CD4-positive, alpha-beta T cell treated with Interleukin-2 at 100 ng/mL for 4 hours (primary cell): Measurements from ENCODE around the gene ANKRD63.

Source experiments
- DNase-seq: peaks from one replicate; pipeline ENCODE4 v3.0.0-alpha.2; 2020; ENCODE audit warnings: low spot score

ANKRD63 gene

DNA sequence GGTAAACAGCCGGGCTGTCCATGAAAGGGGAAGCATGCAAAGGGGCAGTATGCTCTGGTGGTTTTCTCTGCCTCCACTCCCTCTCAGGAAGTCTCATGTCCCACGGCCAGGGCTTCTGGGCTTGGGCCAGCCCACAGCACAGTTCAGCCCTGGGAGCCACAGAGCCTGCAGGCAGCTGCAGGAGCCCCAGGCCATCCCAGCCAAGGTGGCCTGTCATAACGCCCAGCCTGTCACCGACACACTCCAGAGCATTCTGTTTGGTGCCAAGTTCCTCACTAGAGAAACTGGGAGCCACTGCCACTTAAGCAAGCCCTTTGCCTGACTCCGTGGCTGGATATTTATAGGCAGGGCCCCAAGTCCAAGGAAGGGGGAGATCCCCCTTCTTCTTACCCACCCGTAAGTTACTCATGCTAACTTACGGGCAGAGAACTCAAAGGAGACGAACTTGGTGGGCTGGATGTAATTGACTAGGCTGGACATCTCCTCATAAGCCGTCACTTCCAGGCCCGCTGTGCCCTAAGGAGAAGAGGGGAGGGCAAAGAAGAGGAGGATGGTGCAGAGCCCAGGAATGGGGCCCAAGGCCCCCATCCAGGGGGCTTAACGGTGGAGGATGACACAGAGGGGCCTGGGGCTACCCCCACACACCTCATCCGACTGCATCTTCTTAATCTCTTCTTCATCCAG lies 13.2 kb upstream of the ANKRD63 start:
- DNase-seq, result no peak

GRCh38 chr15:40295297-40295696 lies 12.4 kb upstream of the ANKRD63 start:
- DNase-seq, result no peak

DNA sequence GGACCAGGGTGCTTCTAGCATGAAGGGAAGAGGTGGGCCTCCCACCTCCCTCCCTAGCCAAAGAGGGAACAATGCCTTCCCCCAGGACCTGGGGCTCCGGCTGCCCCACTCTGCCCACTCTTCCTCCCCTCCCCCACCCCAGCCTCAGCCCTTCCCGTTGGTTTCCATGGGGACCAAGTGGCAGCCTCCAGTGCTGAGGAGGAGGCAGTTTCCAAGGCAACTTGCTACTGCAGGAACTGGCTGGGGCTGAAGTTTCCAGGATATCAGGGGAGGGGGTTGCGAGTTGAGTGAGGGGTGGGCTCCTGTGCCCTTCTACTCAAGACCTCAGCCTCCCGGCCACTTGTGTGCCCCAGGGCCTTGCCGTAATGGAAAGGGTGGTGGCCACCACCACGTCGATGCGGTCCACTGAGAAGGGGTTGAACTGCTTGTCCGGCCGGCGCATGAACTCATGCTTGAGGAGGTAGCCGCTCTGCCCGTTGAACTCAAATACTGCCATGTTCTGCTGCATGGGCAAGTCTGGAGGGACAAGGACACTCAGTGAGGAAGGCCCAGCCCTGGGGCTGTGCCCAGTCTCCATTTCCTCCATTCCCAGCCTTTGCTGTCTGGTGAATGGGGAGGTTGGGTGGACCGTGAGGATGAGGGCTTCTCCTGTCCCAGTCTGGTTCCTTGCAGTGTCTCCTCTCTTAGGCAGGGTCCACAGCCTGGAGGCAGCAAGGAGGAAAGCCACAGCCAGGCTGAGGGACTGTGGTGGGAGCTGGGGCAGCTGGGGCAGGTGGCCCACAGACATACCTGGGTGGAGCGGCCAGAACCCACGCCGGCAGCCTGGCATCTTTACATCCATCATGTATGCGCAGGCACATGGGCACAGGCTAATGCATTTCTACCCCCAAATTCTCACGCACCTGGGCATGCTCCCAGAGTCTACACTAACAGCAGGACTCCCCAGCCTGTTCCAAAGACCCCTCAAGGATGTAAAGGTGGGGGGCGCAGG lies 11.3 kb upstream of the ANKRD63 start:
- DNase-seq, result no peak

GRCh38 chr15:40293006-40293405 lies 10.1 kb upstream of the ANKRD63 start:
- no peak for DNase-seq

GRCh38 chr15:40292246-40292645 lies 9.4 kb upstream of the ANKRD63 start:
- no peak for DNase-seq

- no peak for DNase-seq
These were observed 8.2 kb upstream of the ANKRD63 start for GRCh38 chr15:40290918-40291574.

- no peak for DNase-seq
These were observed 7.7 kb upstream of the ANKRD63 start for GRCh38 chr15:40290545-40290917.

DNA sequence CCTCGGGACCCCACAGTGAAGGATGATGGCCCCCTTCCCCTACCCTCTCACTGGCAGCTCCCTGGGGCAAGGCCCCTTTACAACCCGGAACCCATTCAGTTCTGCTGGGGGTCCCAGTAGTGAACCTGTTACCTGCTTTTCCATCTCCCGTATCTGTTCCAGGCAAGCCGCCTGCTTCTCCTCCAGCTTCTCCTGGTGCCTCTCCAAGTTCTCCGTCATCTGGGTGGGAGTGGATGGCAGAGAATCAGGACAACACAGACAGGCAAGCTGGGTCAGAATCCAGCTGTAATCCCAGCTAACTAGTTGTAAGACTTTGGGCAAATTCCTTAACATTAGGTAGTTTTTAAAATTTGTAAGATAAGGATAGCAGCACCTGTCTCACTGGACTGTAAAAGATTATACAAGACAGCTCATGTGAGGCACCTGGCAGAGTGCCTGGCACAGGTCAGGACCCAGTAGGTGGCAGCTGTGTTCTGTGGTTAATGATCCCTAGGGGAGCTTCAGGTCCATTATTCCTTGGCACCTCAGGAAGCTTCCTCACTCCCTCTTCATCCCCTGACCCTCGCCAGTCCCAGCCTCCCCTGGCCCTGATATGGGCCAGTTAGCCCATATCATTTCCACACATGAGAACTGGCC lies 6.4 kb upstream of the ANKRD63 start:
- DNase-seq, result no peak

DNA sequence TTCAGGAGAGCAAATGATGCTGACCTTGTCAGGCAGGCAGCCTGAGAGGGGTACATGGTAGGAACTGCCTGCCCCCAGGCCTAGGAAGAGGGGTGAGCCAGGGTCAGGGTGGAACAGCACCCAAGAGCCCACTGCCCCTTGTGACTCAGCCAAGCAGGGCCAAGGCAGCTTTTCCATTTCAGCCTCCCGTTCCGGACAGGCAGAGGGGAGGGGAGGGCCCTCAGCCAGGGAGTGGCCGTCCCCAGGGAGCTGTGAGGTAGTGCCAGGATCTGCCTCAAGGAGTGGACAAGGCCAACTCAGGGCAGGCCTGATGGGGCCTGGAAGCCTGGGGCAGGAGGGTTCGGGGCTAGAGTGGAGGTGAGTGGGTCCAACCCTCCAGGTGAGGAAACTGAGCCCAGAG lies 5.1 kb upstream of the ANKRD63 start:
- no peak for DNase-seq

DNA sequence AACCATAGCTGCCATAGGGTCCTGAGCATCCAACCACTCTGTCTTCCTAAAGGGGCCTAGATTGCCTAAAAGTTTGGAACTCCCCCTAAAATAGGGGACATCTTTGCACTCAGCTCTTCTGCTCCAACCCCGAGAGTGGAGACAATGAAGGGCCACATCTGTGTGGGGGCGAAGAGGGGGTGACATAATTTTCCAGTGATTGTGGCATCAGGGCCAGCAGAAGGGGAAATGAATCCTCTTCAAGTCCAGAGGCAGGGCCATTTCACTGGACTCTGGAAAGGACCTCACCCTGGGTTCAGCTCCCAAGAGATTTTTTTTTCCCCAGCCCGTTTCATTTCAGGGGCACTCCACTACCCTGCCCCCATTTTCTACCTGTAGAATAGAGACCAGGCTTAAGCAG lies 4.6 kb upstream of the ANKRD63 start:
- no peak for DNase-seq

DNA sequence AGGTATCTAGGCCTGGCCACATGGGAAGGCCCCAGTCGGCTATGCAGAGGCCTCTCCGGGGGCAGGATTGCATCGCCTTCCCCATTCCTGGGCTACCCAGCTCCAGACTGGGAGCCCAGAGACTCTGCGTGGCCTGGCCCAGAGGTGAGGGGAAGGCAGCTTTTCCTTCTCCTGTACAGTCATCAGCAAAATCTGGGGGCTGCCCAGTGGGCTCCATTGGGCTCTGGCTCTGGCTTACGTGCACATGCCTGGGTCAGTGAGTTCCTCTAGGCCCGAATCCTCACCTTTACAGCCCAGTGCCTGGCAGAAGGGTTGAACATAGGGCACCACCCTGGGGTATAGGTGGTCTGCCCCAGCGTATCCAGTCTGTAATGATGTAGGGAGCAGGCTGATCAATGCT lies 3.9 kb upstream of the ANKRD63 start:
- DNase-seq, result no peak

DNA sequence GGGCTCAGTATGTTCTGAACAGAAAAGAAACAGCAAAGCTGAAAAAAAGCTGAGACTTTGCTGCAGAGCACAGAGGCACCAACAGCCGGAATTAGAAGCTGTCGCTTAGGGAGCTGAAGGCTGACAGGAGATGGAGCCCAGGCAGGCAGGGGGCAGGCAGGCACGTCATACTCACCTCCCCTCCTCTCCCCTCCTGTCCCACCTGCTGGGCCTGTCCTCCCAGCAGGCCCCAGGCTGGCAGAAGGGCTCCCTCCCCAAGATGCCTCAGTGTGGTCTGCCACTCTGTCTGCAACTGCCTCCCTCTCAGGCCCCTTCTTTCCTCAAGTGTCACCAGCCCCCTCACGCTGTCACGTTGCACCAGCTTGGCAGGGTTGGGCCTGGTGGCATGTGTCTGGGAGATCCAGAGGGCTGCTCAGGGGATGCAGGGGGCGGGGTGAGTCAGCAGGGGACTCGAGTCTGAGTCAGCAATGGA lies 3.2 kb upstream of the ANKRD63 start:
- no peak for DNase-seq

DNA sequence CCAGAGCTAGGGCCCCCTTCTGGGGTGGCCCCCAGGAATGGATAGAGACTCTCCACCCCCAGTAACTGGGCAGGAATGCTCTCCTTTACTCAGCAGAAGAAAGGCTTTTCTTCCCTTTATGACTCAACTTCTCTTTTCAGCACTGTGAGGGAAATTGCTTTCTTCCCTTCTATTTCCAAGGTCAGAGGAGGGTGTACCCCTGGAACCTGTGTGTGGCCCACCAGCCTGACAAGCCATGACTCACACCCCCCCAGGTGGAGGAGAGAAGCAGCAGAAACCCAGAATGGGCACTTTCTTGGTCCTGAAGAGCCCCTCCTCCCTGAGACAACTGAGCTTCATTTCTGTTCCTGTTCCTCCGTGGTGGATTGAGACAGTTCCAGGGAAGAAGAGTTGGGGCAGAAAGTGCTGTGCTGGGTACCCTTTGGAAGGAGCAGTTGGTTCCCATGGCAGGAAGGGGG lies 2.7 kb upstream of the ANKRD63 start:
- no peak for DNase-seq

- DNase-seq, result no peak
These were observed 2.3 kb upstream of the ANKRD63 start for GRCh38 chr15:40285151-40285550.

DNA sequence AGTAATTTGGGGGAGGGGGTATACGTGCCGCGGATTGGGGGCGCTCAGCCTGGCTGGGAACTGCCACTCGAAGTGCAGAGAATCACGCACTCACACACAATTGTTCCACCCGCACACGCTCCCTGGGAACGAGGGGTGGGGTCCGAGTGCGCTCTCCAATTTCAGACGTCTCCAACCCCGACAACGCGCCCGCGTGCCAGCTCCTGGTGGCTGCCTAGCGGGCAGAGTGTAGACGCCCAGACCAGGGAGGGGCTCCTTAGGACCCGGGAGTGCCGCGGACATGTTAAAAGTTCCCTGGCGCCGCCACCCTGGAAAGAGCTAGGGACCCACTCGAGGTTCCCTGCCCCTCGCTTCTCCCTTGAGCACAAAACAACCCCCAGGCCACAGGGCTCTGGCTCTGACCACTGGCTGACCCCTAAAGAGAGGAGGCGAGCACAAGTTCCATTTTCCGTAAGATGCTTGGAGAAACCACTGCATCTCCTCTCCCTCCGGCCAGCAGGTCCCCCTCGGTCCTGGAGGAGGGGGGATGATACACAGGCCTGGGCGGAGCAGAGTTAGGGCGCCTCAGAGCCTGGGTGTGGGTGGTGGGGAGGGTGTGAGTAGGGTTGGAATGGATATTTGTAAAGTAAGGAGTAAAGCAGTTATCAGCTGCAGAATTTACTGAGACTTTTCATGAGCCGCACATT lies 894 bp upstream of the ANKRD63 start:
- DNase-seq, result no peak

- DNase-seq, result peak; percentile 48
These were observed 556 bp downstream of the ANKRD63 start for GRCh38 chr15:40282147-40282868.

DNA sequence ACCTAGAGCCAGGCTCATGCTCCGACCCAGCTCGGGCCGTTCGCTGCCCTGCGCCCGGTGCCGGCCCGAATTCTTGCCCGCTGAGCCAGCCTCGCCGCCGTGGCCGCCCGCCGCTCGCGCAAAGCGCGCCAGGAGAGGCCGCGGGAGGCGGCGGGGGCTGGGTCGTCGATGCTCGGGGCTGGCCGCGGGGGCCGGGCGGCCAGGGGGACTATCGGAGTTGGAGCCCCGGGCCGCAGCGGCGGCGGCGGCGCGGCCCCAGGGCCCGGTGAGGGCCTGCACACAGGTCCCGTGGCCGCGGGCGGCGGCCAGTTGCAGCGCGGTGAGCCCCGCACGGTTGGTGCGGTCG lies 1.1 kb downstream of the ANKRD63 start:
- DNase-seq, result no peak

GRCh38 chr15:40281057-40281800 lies 1.6 kb downstream of the ANKRD63 start:
- DNase-seq, result no peak

DNA sequence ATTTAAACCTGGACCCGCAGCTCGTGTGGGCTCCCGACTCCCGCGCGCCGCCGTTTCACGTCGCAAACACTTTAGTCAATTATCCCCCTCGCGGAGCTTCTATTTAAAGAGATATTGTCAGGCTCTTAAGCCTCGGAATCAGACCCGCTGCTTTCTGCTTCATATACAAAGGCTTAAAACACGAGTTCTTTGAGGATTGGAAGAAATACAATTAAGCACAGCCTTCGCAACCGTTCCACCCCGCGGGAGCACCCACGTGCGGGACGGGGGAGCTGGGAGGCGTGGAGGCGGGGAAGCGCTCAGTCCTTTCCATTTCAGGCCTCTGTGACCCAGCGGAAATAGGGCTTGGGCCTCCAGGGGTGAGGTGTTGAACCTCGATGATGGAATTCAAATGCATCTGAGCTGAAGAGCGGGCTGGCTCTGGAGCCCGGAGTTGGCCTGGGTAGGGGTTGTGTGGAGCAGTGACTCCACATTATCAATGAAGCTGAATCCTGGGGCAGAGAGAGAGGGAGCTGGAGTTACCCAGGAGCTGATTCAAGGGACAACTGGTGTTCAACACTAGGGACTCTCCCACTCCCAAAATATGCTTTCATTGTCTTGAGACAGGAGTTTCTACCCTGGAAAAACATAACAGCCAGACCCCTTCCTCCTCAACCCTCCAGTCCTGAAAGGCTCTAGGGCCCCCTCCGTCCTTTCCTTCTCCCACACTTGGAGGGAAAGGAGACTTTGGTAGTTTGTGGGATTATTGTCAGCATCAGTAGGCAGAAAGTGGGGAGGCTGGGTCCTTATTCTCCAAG lies 2.4 kb downstream of the ANKRD63 start:
- no peak for DNase-seq
